Loucy (cell line): ENCODE results near the gene FAM120AOS.

Experiments used
- CTCF ChIP-seq: fragments of 200-600 bp; sonication (generic); conservative IDR thresholded peaks from 2 replicates; pipeline ENCODE4 v1.5.1; 2014; ENCODE audit warnings: mild to moderate bottlenecking, antibody characterized with exemption, low read length
- EZH2phosphoT487 ChIP-seq: fragments of 200-600 bp; IDR thresholded peaks from 2 replicates; pipeline ENCODE4 v1.6.1; 2018; ENCODE audit warnings: antibody characterized with exemption, mild to moderate bottlenecking, moderate library complexity, borderline replicate concordance

- TF ChIP-seq CTCF (no peak), EZH2phosphoT487 (no peak)
Measured at GRCh38 chr9:93456504-93456903, 3.1 kb upstream of the FAM120AOS start.
